NCI-H187 (cell line): Measurements from ENCODE around the gene ADAM29.
"Not testable (repeated sequence)": the region's sequence is repeated elsewhere in the genome, so short reads cannot be mapped to it uniquely, and the experiment has no call there.

ENCODE experiments used
- DNase-seq, 2 experiments: peaks; one replicate each; lab custom pipeline; 2025; lab: John Stamatoyannopoulos, UW

Gene ADAM29

GRCh38 chr4:174918058-174918457 is at the start of gene ADAM29:
Gene ADAM29, plus strand, starts transcription at chr4:174918358. Its CDS starts 57,168 bp downstream, at chr4:174975526.
- DNase-seq = no peak

GRCh38 chr4:174869339-174869738 is 48.8 kb upstream of the ADAM29 start:
- no peak for DNase-seq

GRCh38 chr4:174870311-174870710 is 47.8 kb upstream of the ADAM29 start:
- DNase-seq = no peak

GRCh38 chr4:174871407-174871806 is 46.8 kb upstream of the ADAM29 start:
- no peak for DNase-seq

- not testable (repeated sequence) for DNase-seq
These were observed 45.0 kb upstream of the ADAM29 start for GRCh38 chr4:174873146-174873545.

GRCh38 chr4:174873931-174874330 is 44.2 kb upstream of the ADAM29 start:
- DNase-seq = no peak

GRCh38 chr4:174874898-174875297 is 43.3 kb upstream of the ADAM29 start:
- DNase-seq = no peak

GRCh38 chr4:174880001-174880400 is 38.2 kb upstream of the ADAM29 start:
- no peak for DNase-seq

GRCh38 chr4:174882317-174882992 is 35.7 kb upstream of the ADAM29 start:
- no peak for DNase-seq

- no peak for DNase-seq
These were observed 10.7 kb upstream of the ADAM29 start for GRCh38 chr4:174907508-174907907.

GRCh38 chr4:174910271-174910670 is 7.9 kb upstream of the ADAM29 start:
- no peak for DNase-seq

- no peak for DNase-seq
These were observed 5.1 kb upstream of the ADAM29 start for GRCh38 chr4:174912919-174913543.

- no peak for DNase-seq
These were observed 1.8 kb downstream of the ADAM29 start for GRCh38 chr4:174919886-174920423.

- DNase-seq = no peak
These were observed 8.8 kb downstream of the ADAM29 start for GRCh38 chr4:174926958-174927357.

- no peak for DNase-seq
These were observed 10.0 kb downstream of the ADAM29 start for GRCh38 chr4:174928174-174928573.

- no peak for DNase-seq
These were observed 10.6 kb downstream of the ADAM29 start for GRCh38 chr4:174928575-174929253.

GRCh38 chr4:174929346-174929745 is 11.2 kb downstream of the ADAM29 start:
- no peak for DNase-seq

GRCh38 chr4:174930895-174931294 is 12.7 kb downstream of the ADAM29 start:
- no peak for DNase-seq

- no peak for DNase-seq
These were observed 14.9 kb downstream of the ADAM29 start for GRCh38 chr4:174933083-174933482.

GRCh38 chr4:174934360-174934759 is 16.2 kb downstream of the ADAM29 start:
- no peak for DNase-seq

- no peak for DNase-seq
These were observed 17.4 kb downstream of the ADAM29 start for GRCh38 chr4:174935607-174936006.

- DNase-seq = no peak
These were observed 21.8 kb downstream of the ADAM29 start for GRCh38 chr4:174940002-174940401.

- DNase-seq = no peak
These were observed 28.1 kb downstream of the ADAM29 start for GRCh38 chr4:174946246-174946645.
